Breast epithelium (tissue), 4 donors: ENCODE measurements around the gene COL28A1. TPM values are rescaled to one million over a fixed set of nuclear protein-coding genes. Genes with fewer than 3 reads are reported as not detected.

Source experiments
- DNase-seq, 2 donors: peaks; one replicate each; pipeline ENCODE4 v3.0.0-alpha.2; 2019; ENCODE audit warnings: low spot score in 2 of 2
- H3K27ac ChIP-seq, 2 donors: fragments of 200-600 bp; sonication (generic) in 1 of 2; one replicate each; pipeline ENCODE4 v1.5.1; 2016 to 2019; ENCODE audit warnings: mild to moderate bottlenecking in 1 of 2
- H3K27me3 ChIP-seq, 2 donors: fragments of 200-600 bp; sonication (generic) in 1 of 2; one replicate each; pipeline versions ENCODE4 v1.5.1 to v1.6.0; 2017 to 2019; ENCODE audit warnings: control low read depth in 1 of 2, mild to moderate bottlenecking in 1 of 2
- H3K36me3 ChIP-seq: fragments of 200-600 bp; one replicate; pipeline ENCODE4 v1.5.1; 2019
- H3K4me1 ChIP-seq, 2 donors: fragments of 200-600 bp; sonication (generic); one replicate each; pipeline ENCODE4 v1.5.1; 2016 to 2019; ENCODE audit warnings: control low read depth in 1 of 2
- H3K4me3 ChIP-seq, 3 donors: fragments of 200-600 bp; sonication (generic); 1 replicate in 2 of 3; 2 replicates in 1 of 3; pipeline ENCODE4 v1.5.1; 2016 to 2019; ENCODE audit warnings: mild to moderate bottlenecking in 3 of 3, moderate library complexity in 2 of 3
- H3K9me3 ChIP-seq, 2 donors: fragments of 200-600 bp; sonication (generic) in 1 of 2; one replicate each; pipeline ENCODE4 v1.5.1; 2016 to 2019; ENCODE audit warnings: control low read depth in 1 of 2
- POLR2A ChIP-seq: fragments of 450-650 bp; IDR thresholded peaks from one replicate; pipeline ENCODE4 v1.6.1; 2016; ENCODE audit warnings: antibody characterized with exemption, mild to moderate bottlenecking, moderate library complexity
- POLR2AphosphoS5 ChIP-seq, 3 donors: sonication (generic); formaldehyde crosslinking; IDR thresholded peaks; one replicate each; pipeline ENCODE4 v1.6.1; 2017; ENCODE audit warnings: antibody characterized with exemption in 3 of 3
- intact Hi-C: fragments of 100-400 bp; cut with DNase I; formaldehyde crosslinking; loops from one replicate; pipeline ENCODE4 v1.15.1; 2023; ENCODE audit warnings: low total_unique reads
- total RNA-seq, 3 donors: library from RNA; depleted of rRNA; stranded (reverse); fragments of >200 nt; gene quantifications; one replicate each; pipeline ENCODE4 v1.1.0, GENCODE V29; 2016
- TF ChIP-seq, protein P1 (sequence below), 3 donors: fragments of 450-650 bp; IDR thresholded peaks; one replicate each; pipeline ENCODE4 v1.5.1; 2016 to 2017; ENCODE audit warnings: antibody characterized with exemption in 3 of 3, mild to moderate bottlenecking in 3 of 3, moderate library complexity in 3 of 3

COL28A1 gene
- total RNA-seq, 3 donors from 2014 or later = 1.1 to 5.7 (median 4.9) TPM

GRCh38 chr7:7421826-7422225 is 113.8 kb downstream of the COL28A1 start:
- TF ChIP-seq POLR2A = no peak
- TF ChIP-seq, protein P1, sequence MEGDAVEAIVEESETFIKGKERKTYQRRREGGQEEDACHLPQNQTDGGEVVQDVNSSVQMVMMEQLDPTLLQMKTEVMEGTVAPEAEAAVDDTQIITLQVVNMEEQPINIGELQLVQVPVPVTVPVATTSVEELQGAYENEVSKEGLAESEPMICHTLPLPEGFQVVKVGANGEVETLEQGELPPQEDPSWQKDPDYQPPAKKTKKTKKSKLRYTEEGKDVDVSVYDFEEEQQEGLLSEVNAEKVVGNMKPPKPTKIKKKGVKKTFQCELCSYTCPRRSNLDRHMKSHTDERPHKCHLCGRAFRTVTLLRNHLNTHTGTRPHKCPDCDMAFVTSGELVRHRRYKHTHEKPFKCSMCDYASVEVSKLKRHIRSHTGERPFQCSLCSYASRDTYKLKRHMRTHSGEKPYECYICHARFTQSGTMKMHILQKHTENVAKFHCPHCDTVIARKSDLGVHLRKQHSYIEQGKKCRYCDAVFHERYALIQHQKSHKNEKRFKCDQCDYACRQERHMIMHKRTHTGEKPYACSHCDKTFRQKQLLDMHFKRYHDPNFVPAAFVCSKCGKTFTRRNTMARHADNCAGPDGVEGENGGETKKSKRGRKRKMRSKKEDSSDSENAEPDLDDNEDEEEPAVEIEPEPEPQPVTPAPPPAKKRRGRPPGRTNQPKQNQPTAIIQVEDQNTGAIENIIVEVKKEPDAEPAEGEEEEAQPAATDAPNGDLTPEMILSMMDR (IDR thresholded peaks at IDR 0.05) = no peak
- no peak for TF ChIP-seq POLR2AphosphoS5 (IDR thresholded peaks at IDR 0.05)
- H3K9me3 ChIP-seq = no peaks in the 10 kb centered on the region
- no peaks in the 10 kb centered on the region for H3K27me3 ChIP-seq
- no peak overlapping the region for H3K27ac ChIP-seq
- H3K36me3 ChIP-seq = no peaks in the 10 kb centered on the region
- intact Hi-C loops = no loop called here
- H3K4me1 ChIP-seq = no peaks in the 10 kb centered on the region
- H3K4me3 ChIP-seq = no peak overlapping the region
- DNase-seq = no peak

DNA sequence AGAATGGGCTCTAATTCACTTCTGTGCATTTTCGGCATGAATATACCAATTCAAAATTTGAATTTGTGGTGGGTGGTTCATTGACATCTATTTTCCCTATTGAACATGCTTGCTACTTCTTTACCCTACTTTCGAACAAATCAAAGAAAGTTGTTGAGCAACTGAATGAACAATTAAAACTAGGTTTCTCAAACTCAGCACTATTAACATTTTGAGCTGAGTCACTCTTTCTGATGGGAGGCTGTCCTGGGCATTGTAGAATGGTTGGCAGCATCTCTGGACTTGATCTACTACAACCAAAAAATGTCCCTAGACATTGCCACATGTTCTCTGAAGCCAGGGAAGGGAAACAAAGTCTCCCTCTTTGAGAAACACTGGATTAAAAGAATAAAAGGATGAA is 116.7 kb downstream of the COL28A1 start:
- H3K9me3 ChIP-seq = no peaks in the 10 kb centered on the region
- H3K27ac ChIP-seq = no peak overlapping the region
- H3K4me1 ChIP-seq = peaks cover 0 to 10% of the 10 kb centered on the region in 2 donors
- no peaks in the 10 kb centered on the region for H3K36me3 ChIP-seq
- TF ChIP-seq, protein P1 (IDR thresholded peaks at IDR 0.05) = no peak
- no peak for TF ChIP-seq POLR2A
- TF ChIP-seq POLR2AphosphoS5 (IDR thresholded peaks at IDR 0.05) = no peak
- no peak for DNase-seq
- intact Hi-C loops = no loop called here
- no peak overlapping the region for H3K4me3 ChIP-seq
- H3K27me3 ChIP-seq = no peaks in the 10 kb centered on the region

GRCh38 chr7:7417851-7418250 is 117.8 kb downstream of the COL28A1 start:
- H3K36me3 ChIP-seq = no peaks in the 10 kb centered on the region
- H3K27ac ChIP-seq = no peak overlapping the region
- H3K4me3 ChIP-seq = no peak overlapping the region
- H3K9me3 ChIP-seq = no peaks in the 10 kb centered on the region
- H3K27me3 ChIP-seq = no peaks in the 10 kb centered on the region
- TF ChIP-seq POLR2A (no peak), POLR2AphosphoS5 (IDR thresholded peaks at IDR 0.05) (no peak)
- TF ChIP-seq, protein P1 (IDR thresholded peaks at IDR 0.05) = no peak
- intact Hi-C loops = no loop called here
- peaks cover 0 to 10% of the 10 kb centered on the region in 2 donors for H3K4me1 ChIP-seq
- DNase-seq = no peak

GRCh38 chr7:7417414-7417813 is 118.3 kb downstream of the COL28A1 start:
- TF ChIP-seq POLR2AphosphoS5 (IDR thresholded peaks at IDR 0.05) (no peak), POLR2A (no peak)
- TF ChIP-seq, protein P1 (IDR thresholded peaks at IDR 0.05) = no peak
- Histone ChIP-seq H3K27me3 (no peaks in the 10 kb centered on the region), H3K4me3 (no peak overlapping the region), H3K9me3 (no peaks in the 10 kb centered on the region), H3K27ac (no peak overlapping the region), H3K4me1 (peaks cover 0 to 10% of the 10 kb centered on the region in 2 donors), H3K36me3 (no peaks in the 10 kb centered on the region)
- intact Hi-C loops = no loop called here
- no peak for DNase-seq

GRCh38 chr7:7416031-7416858 is 119.4 kb downstream of the COL28A1 start:
- no peaks in the 10 kb centered on the region for H3K27me3 ChIP-seq
- no peaks in the 10 kb centered on the region for H3K36me3 ChIP-seq
- DNase-seq = peak in 1 of 2 donors; percentile 47
- H3K27ac ChIP-seq = peak overlapping the region in 1 of 2 donors; percentile 31
- H3K4me3 ChIP-seq = no peak overlapping the region
- H3K4me1 ChIP-seq = peaks cover 0 to 10% of the 10 kb centered on the region in 2 donors
- intact Hi-C loops = no loop called here
- TF ChIP-seq POLR2AphosphoS5 (IDR thresholded peaks at IDR 0.05) = no peak
- no peak for TF ChIP-seq POLR2A
- TF ChIP-seq, protein P1 (IDR thresholded peaks at IDR 0.05) = no peak
- no peaks in the 10 kb centered on the region for H3K9me3 ChIP-seq
